Chondrocyte (in vitro differentiated cells): ENCODE measurements around the gene EEF1AKMT3. TPM values are rescaled to one million over a fixed set of nuclear protein-coding genes. Genes with fewer than 3 reads are reported as not detected.
A peak's percentile ranks its signal among the peaks of the same experiment; 100 is the strongest.

Source experiments
- DNase-seq: peaks from one replicate; pipeline ENCODE4 v3.0.0; 2021; ENCODE audit warnings: mixed read lengths, low spot score
- H3K27ac Mint-ChIP-seq: one replicate; pipeline ENCODE4 v1.8.0; 2021; ENCODE audit warnings: mild to moderate bottlenecking, moderate library complexity, mixed read lengths; ENCODE audit not compliant: unreplicated experiment
- H3K27me3 Mint-ChIP-seq: 2 replicates; pipeline ENCODE4 v1.8.0; 2021; ENCODE audit warnings: low read depth, mixed read lengths
- H3K36me3 Mint-ChIP-seq: 2 replicates; pipeline ENCODE4 v1.8.0; 2021; ENCODE audit warnings: low read depth, mixed read lengths
- H3K4me1 Mint-ChIP-seq: 2 replicates; pipeline ENCODE4 v1.8.0; 2021; ENCODE audit warnings: low read depth, mild to moderate bottlenecking, mixed read lengths
- H3K4me3 Mint-ChIP-seq: one replicate; pipeline ENCODE4 v1.8.0; 2021; ENCODE audit warnings: mild to moderate bottlenecking, moderate library complexity, mixed read lengths; ENCODE audit not compliant: unreplicated experiment
- H3K9me3 Mint-ChIP-seq: 2 replicates; pipeline ENCODE4 v1.8.0; 2021; ENCODE audit warnings: low read depth, mixed read lengths
- CTCF ChIP-seq: fragments of 200-600 bp; sonication (generic); IDR thresholded peaks from 2 replicates; pipeline ENCODE4 v1.5.0; 2021; ENCODE audit warnings: antibody characterized with exemption, mild to moderate bottlenecking, moderate library complexity
- long read RNA-seq: library from polyadenylated mRNA; stranded (forward); transcript quantifications from one replicate; pipeline ENCODE4 v2.0.0, GENCODE V29; 2021
- total RNA-seq: library from RNA; stranded (reverse); gene quantifications from 3 replicates; pipeline ENCODE4 v1.2.1, GENCODE V29; 2021

The EEF1AKMT3 gene
- total RNA-seq: 13.0 to 14.8 TPM (median 13.6 TPM) in 3 replicates
- long read RNA-seq, transcript EEF1AKMT3-204 (3 exons, 836 nt): minor isoform, 5 of 37 reads
- long read RNA-seq, transcript EEF1AKMT3-201 (3 exons, 2,563 nt): major isoform, 21 of 37 reads
- long read RNA-seq, partial matches to known transcripts: 3 of 37 reads
- long read RNA-seq, other reads (novel, unspliced or antisense): 8 of 37 reads

GRCh38 chr12:57772429-57773322, at the start of gene EEF1AKMT3:
TSS of gene EEF1AKMT3 (plus strand) at chr12:57772614. CDS start at chr12:57772725, 111 bp downstream.
- no peak for TF ChIP-seq CTCF
- no peaks in the 10 kb centered on the region for H3K27me3 Mint-ChIP-seq
- no peak for DNase-seq
- peak within 1 kb of the TSS; percentile 100 for H3K27ac Mint-ChIP-seq
- no peaks in the 10 kb centered on the region for H3K9me3 Mint-ChIP-seq
- peaks cover 28% of the 10 kb centered on the region for H3K36me3 Mint-ChIP-seq
- H3K4me3 Mint-ChIP-seq: peak within 1 kb of the TSS; percentile 100
- peaks cover 22% of the 10 kb centered on the region for H3K4me1 Mint-ChIP-seq

- peaks cover 13% of the 10 kb centered on the region for H3K4me1 Mint-ChIP-seq
- no peak overlapping the region for H3K4me3 Mint-ChIP-seq
- no peak overlapping the region for H3K27ac Mint-ChIP-seq
- no peak for DNase-seq
- H3K27me3 Mint-ChIP-seq: peaks cover 3% of the 10 kb centered on the region
- H3K9me3 Mint-ChIP-seq: no peaks in the 10 kb centered on the region
- no peak for TF ChIP-seq CTCF
- peaks cover 28% of the 10 kb centered on the region for H3K36me3 Mint-ChIP-seq
These were observed 49.4 kb upstream of the EEF1AKMT3 start for GRCh38 chr12:57722716-57723629.

- Mint-ChIP-seq H3K4me1 (peaks cover 13% of the 10 kb centered on the region), H3K9me3 (no peaks in the 10 kb centered on the region), H3K4me3 (no peak overlapping the region), H3K27me3 (peaks cover 3% of the 10 kb centered on the region), H3K36me3 (peaks cover 24% of the 10 kb centered on the region), H3K27ac (no peak overlapping the region)
- DNase-seq: no peak
- TF ChIP-seq CTCF: no peak
These were observed 48.8 kb upstream of the EEF1AKMT3 start for GRCh38 chr12:57723630-57723962.

- H3K27me3 Mint-ChIP-seq: peaks cover 3% of the 10 kb centered on the region
- TF ChIP-seq CTCF: no peak
- H3K4me3 Mint-ChIP-seq: no peak overlapping the region
- no peak overlapping the region for H3K27ac Mint-ChIP-seq
- H3K9me3 Mint-ChIP-seq: no peaks in the 10 kb centered on the region
- peaks cover 13% of the 10 kb centered on the region for H3K4me1 Mint-ChIP-seq
- H3K36me3 Mint-ChIP-seq: peaks cover 18% of the 10 kb centered on the region
- DNase-seq: no peak
These were observed 48.1 kb upstream of the EEF1AKMT3 start for GRCh38 chr12:57724003-57724935.
